GM08714 (cell line): Measurements from ENCODE around the gene ATP5MC2.
A peak's percentile ranks its signal among the peaks of the same experiment; 100 is the strongest.
"Not testable (repeated sequence)": the region's sequence is repeated elsewhere in the genome, so short reads cannot be mapped to it uniquely, and the experiment has no call there.

Source experiments
- H3K4me3 ChIP-seq: fragments of 200-500 bp; sonication (Bioruptor generic); 2 replicates; pipeline ENCODE4 v1.5.1; 2014; ENCODE audit warnings: mild to moderate bottlenecking, low read length, inconsistent platforms
- ZNF274 ChIP-seq: IDR thresholded peaks from 2 replicates; pipeline ENCODE4 v1.6.1; 2012; ENCODE audit warnings: mild to moderate bottlenecking, low read depth, low read length

The ATP5MC2 gene

DNA sequence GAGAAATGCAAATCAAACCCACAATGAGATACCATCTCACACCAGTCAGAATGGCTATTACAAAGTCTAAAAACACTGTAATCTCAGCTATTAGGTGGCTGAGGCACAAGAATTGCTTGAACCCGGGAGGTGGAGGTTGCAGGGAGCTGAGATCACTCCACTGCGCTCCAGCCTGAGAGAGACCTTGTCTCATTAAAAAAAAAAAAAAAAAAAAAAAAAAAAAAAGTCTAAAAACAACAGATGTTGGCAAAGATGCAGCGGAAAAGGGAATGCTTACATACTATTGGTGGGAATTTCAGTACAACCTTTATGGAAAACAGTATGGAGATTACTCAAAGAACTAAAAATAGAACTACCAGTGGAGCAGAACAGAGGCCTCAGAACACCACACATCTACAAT is 30.7 kb downstream of the ATP5MC2 start:
- no peak for TF ChIP-seq ZNF274
- no peak overlapping the region for H3K4me3 ChIP-seq

DNA sequence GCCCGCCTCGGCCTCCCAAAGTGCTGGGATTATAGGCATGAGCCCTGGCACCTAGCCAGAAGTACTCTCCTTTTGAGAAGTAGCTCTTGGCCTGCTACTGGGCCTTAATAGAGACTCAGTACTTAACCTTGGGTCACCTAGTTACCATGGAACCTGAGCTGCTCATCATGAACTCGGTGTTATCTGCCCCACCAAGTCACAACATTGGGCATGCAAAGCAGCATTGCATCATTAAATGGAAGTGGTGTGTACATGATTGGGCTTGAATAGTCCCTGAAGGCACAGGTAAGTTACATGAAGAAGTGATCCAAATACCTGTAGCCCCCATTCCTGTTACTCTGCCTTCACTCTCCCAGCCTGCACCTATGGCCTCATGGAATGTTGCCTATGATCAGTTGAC is 31.8 kb downstream of the ATP5MC2 start:
- H3K4me3 ChIP-seq: no peak overlapping the region
- TF ChIP-seq ZNF274: no peak

DNA sequence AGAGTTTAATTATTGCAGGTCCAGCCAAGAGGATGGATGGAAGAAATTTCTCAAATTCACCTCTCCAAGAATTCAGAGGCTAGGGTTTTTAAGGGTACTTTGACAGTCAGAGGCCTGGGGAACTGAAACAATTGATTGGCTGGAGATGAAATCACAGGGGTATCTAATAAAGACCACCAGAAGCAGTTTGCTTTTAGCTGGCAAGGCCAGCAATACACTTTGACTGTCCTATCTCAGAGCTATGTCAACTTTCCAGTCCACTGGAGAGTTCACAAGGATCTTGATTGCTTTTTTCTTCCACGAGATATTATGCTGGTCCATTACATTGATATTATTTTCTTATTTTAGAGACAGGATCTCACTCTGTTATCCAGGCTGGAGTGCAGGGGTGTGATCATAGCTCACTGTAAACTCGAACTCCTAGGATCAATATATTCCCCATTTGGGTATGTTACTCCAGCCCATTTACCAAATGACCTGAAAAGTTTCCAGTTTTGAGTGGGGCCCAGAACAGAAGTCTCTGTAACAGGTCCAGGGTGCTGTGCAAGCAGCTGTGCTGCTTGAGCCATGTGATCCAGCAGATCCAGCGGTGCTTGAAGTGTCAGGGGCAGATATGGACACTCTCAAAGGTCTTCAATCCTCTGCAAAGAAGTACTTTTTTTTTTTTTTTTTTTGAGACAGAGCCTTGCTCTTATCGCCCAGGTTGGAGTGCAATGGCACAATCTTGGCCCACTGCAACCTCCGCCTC is 32.5 kb downstream of the ATP5MC2 start:
- no peak for TF ChIP-seq ZNF274
- no peak overlapping the region for H3K4me3 ChIP-seq

DNA sequence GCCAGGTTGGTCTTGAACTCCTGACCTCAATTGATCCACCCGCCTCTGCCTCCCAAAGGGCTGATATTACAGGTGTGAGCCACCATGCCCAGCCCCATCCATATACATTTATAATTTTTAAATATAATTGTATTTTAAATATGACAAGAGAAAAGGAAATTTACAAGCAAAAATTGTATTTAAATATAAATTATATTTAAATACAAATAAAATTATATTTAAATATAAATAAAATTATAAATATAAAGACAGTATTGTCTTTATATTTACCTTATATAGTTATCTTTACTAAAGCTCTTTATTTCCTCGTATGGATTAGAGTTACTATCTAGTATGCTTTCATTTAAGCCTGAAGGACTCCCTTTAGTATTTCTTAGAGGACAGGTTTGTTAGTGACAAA is 37.8 kb downstream of the ATP5MC2 start:
- H3K4me3 ChIP-seq: no peak overlapping the region
- no peak for TF ChIP-seq ZNF274

DNA sequence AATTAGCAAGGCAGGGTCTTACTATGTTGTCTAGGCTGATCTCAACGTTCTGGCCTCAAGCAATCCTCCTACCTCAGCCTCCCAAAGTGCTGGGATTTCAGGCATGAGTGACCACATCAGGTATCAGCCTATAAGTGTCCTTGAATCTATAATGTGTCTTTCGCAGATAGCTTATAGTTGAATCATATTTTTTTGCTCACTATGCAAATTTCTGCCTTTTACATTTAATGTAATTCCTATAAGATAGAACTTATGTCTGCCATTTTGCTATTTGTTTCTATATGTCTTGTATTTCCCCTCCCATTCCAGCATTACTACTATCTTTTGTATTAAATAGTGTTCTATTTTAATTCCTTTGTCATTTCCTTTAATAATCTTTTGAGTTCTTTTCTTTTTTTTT is 39.2 kb downstream of the ATP5MC2 start:
- no peak overlapping the region for H3K4me3 ChIP-seq
- no peak for TF ChIP-seq ZNF274

DNA sequence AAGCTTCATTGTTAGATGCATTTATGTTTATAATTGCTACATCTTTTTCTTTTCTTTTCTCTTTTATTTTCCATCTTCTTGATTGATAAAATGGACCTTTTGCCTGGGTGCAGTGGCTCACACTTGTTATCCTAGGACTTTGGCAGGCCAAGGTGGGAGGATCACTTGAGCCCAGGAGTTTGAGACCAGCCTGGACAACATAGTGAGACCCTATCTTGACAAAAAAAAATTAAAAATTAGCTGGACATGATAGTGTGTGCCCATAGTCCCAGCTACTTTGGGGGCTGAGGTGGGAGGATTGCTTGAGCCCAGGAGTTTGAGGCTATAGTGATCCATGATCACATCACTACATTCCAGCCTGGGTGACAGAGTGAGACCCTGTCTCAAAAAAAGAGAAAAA is 40.2 kb downstream of the ATP5MC2 start:
- H3K4me3 ChIP-seq: not testable (repeated sequence)

DNA sequence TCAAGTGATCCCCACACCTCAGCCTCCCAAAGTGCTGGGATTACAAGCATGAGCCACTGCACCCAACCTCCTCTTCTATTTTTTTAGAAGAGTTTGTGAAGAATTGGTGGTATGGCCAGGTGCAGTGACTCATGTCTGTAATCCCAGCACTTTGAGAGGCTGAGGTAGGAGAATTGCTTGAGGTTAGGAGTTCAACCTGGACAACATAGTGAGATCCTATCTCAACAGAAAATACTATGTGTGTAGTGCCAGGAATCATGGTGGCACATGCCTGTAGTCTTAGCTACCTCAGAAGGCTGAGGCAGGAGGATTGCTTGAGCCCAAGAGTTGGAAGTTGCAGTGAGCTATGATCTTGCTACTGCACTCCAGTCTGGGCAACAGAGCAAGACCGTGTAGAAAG is 44.2 kb downstream of the ATP5MC2 start:
- no peak overlapping the region for H3K4me3 ChIP-seq
- TF ChIP-seq ZNF274: no peak

DNA sequence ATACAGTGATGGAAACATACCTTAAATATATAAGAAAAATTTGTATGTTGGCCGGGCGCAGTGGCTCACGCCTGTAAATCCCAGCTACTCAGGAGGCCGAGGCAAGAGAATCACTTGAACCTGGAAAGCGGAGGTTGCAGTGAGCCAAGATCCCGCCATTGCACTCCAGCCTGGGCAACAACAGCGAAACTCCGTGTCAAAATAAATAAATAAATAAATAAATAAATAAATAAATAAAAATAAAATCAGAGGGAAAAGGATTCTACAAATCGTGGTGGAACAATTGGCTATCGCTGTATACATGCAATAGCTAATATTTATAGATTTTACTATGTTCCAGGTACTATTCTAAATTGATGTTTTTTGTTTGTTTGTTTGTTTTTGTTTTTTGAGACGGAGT is 48.0 kb downstream of the ATP5MC2 start:
- no peak for TF ChIP-seq ZNF274
- no peak overlapping the region for H3K4me3 ChIP-seq

DNA sequence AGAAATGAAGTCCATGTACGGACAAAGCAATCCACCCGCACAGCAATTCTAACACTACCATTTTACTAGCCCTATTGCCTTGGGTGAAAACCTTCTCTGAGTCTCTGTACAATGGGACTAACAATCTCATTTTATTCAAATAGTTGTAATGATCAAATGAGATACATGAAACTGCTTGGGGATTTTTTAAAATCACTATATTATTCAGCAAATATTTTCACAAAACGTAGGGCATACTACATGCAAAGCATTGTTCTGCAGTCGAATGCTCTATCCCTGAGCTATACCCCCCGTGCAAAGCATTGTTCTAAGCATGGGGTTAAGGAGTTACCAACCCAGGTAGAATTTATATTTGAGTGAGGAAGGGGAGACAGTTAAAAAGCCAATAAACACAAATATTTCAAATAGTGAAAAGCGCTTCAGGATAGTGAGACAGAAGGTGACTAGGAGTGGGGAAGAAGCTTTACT is 49.1 kb downstream of the ATP5MC2 start:
- no peak for TF ChIP-seq ZNF274
- peak overlapping the region; percentile 95 for H3K4me3 ChIP-seq

DNA sequence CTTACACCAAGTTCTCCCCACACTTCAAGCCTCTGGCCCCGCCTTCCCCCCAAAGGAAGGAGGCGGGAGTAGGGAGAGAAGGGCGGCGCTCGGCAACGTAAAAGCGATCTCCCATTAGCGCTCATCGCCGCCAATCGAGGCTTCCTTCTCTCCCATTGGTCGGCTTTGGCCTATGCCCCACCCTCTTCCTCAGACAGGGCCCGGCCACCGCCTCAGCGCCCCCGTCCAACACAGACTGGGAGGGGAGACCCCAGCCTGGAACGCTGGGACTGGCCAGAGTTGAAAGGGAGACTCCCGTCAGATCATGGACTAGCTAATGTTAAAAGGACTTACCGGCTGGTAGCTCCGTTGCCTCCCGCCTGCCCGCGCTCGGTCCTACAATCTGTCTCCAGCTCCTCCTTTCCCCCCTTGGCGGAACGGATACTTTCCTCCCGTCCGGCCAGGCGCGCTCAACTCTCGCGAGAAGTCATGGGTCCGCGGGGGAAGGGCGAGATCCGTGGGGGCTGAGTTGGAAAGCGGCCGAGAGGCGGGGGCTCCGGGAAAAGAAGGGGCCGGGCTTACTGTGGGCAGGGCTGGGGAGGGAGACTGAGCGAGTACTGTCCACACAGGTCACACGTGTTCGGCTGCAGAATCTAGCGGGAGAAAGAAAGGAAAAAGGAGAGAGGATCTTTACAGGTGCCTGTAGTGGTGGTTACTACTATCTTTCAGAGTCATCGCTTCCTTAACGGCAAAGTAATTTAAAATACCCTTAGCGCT is 49.8 kb downstream of the ATP5MC2 start, which contains the start of gene ATF7:
TSS of gene ATF7 (minus strand) at position 437 of the 756 bp plus-strand sequence. CDS start 25,382 bp downstream, outside the sequence.
- TF ChIP-seq ZNF274: no peak
- H3K4me3 ChIP-seq: peak within 1 kb of the TSS; percentile 95

DNA sequence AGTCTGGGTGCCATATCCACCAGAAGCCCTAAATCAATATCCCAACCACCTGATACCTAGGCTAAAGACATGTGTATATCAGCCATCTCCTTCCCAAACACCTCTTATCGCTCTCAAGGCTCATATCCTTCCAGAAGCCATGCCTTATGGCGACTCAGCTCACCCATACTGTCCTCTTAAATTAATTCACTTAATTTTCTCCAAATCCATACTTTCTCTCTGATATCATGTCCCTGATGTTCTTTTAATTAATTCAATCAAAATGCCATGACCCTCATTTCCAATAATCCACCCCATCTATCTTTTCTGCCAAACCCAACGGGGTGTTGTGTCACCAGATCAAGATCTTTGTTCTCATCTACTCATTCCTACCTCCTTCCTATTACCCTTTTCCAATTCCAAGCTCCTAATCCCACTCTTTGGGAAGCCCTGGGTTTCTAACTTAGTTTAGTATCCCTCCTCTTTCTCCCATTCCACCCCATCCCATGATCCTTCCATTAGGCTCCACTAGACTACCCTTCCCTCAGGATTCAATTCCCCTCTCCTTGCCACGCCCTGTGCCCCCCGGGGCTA is 50.4 kb downstream of the ATP5MC2 start:
- TF ChIP-seq ZNF274: no peak
- H3K4me3 ChIP-seq: peak overlapping the region; percentile 95

DNA sequence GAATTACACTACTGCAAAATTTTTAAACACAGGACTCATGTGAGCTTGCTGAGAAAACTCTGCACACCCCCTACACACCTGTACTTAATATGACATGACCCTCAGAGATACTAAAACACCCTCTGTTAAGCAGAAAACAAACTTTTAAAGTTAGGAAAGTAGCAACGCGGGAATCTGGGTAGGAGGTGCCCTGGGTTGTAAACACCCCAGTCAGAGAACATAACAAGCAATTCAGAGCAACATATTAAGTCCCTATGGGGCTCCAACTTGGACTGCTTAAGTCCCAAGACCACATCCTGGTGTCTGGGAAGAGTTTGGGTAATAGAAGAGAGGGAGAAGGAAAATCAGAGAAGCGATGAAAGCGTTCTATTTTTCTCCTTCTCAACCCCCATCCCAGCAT is 50.9 kb downstream of the ATP5MC2 start:
- no peak for TF ChIP-seq ZNF274
- peak overlapping the region; percentile 95 for H3K4me3 ChIP-seq

DNA sequence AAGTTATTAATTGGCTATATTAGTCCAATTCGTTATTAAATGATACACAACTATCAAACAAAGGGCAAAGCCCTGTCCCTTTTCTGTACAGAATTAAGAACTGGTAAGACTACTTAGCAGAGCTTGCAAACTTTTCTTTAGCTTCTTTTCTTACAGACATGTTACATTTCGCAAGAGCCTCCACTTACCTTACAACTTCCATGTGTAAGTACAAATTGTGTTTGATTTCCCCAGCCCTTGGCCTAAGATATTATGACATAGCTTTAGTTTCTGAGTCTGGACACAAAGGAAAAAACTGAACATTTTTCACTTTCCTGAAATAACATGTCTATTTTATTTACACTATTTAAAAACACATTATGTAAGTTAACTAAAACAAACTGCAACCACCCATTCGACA is 51.4 kb downstream of the ATP5MC2 start:
- no peak for TF ChIP-seq ZNF274

DNA sequence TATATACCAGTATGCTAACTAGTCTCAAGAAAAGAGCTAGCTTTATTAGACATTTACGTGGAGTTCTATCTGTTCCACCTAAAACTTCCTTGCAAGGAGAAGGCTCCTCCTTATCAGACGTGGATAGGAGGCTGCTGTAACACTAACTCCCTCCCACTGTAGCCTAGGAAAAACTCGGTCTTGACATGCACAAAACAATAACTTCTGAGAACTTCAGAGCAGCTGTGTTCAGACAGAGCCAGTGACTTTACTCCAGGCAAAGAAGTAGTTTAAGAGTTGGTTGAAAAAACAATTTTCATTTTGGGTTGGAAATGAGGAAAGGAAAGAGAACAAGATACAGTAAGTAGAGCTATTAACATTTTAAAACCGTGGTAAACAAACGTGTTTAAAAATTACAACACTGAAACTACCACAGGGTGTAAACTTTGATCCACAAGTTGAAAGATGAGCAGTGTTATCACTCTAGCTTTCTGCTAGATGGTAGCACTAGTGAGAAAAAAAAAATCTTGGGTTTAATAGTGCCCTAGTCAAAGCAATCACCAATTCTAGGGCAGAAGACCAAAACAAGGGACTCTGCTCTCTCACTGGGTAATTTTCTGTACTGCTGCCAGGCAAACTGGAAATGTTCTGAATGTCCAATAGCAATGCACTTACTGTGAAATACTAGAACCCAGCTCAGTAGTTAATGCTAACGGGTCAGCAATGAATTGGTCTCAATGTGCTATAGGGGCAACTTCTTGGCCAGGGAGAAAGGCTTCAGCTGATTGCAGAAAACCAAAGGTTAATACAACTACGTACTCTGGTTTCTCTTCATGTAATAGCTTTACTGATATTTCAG is 52.1 kb downstream of the ATP5MC2 start:
- TF ChIP-seq ZNF274: no peak
- H3K4me3 ChIP-seq: peak overlapping the region; percentile 52

More for the DNA sequence above, 51.4 kb downstream of the ATP5MC2 start:
- H3K4me3 ChIP-seq: peak overlapping the region; percentile 95; the same call in 1 of the 2 replicates
